Smooth muscle cell (in vitro differentiated cells): ENCODE measurements around the gene PLXNA2. TPM values are rescaled to one million over a fixed set of nuclear protein-coding genes. Genes with fewer than 3 reads are reported as not detected.
A peak's percentile ranks its signal among the peaks of the same experiment; 100 is the strongest.

ENCODE experiments used
- DNase-seq: peaks from one replicate; lab custom pipeline; 2025; ENCODE audit not compliant: unreplicated experiment; lab: John Stamatoyannopoulos, UW
- H2AFZ ChIP-seq: fragments of 200-600 bp; sonication (generic); 2 replicates; pipeline ENCODE4 v1.6.0; 2016; ENCODE audit warnings: antibody characterized with exemption, low read depth, mild to moderate bottlenecking
- H3F3A ChIP-seq: fragments of 200-600 bp; sonication (generic); 2 replicates; pipeline ENCODE4 v1.6.0; 2017; ENCODE audit warnings: antibody characterized with exemption, low read depth
- H3K27ac ChIP-seq: fragments of 200-600 bp; sonication (generic); 2 replicates; pipeline ENCODE4 v1.5.1; 2016; ENCODE audit warnings: low read depth, mild to moderate bottlenecking
- H3K27me3 ChIP-seq: fragments of 200-600 bp; sonication (generic); 2 replicates; pipeline ENCODE4 v1.6.1; 2016; ENCODE audit warnings: low read depth, mild to moderate bottlenecking
- H3K36me3 ChIP-seq: fragments of 200-600 bp; sonication (generic); 2 replicates; pipeline ENCODE4 v1.5.1; 2016; ENCODE audit warnings: low read depth
- H3K4me1 ChIP-seq: fragments of 200-600 bp; sonication (generic); 2 replicates; pipeline ENCODE4 v1.5.1; 2016; ENCODE audit warnings: low read depth
- H3K4me2 ChIP-seq: fragments of 200-600 bp; sonication (generic); 2 replicates; pipeline ENCODE4 v1.6.0; 2016; ENCODE audit warnings: mild to moderate bottlenecking
- H3K4me3 ChIP-seq: fragments of 200-600 bp; sonication (generic); 2 replicates; pipeline ENCODE4 v1.5.1; 2016; ENCODE audit warnings: mild to moderate bottlenecking
- H3K79me2 ChIP-seq: fragments of 200-600 bp; sonication (generic); 2 replicates; pipeline ENCODE4 v1.6.0; 2016; ENCODE audit warnings: low read depth, mild to moderate bottlenecking
- H3K9ac ChIP-seq: fragments of 200-600 bp; sonication (generic); 2 replicates; pipeline ENCODE4 v1.6.0; 2016; ENCODE audit warnings: low read depth
- H3K9me3 ChIP-seq: fragments of 200-600 bp; sonication (generic); replicated peaks from 2 replicates; pipeline ENCODE4 v1.5.1; 2016; ENCODE audit warnings: low read depth
- H4K20me1 ChIP-seq: fragments of 200-600 bp; sonication (generic); 2 replicates; pipeline ENCODE4 v1.6.0; 2016; ENCODE audit warnings: low read depth
- WGBS: methylation state at CpG from one replicate; pipeline ENCODE4 v1.1.7; 2016; ENCODE audit warnings: low lambda C conversion rate; 5-methylcytosine and 5-hydroxymethylcytosine counted together
- polyA plus RNA-seq: library from polyadenylated mRNA; unstranded; fragments of >200 nt; fragmentation: Nextera tagmentation; extraction: Ambion mirVana; gene quantifications from 2 replicates; pipeline ENCODE4 v1.2.1, GENCODE V29; 2016
- total RNA-seq: library from RNA; depleted of rRNA; stranded (reverse); fragments of >200 nt; gene quantifications from 2 replicates; pipeline ENCODE4 v1.2.3, GENCODE V29; 2014
- TF ChIP-seq, protein P1 (sequence below): fragments of 200-600 bp; sonication (generic); IDR thresholded peaks from 2 replicates; pipeline ENCODE4 v1.5.1; 2017; ENCODE audit warnings: borderline replicate concordance, mild to moderate bottlenecking, antibody characterized with exemption; ENCODE audit not compliant: insufficient read depth, poor library complexity, severe bottlenecking

PLXNA2 gene
- total and polyA plus RNA-seq, 2 experiments from 2014 or later, result 8.2 to 8.7 TPM

GRCh38 chr1:207996636-207997035 lies 247.5 kb downstream of the PLXNA2 start:
- no peaks in the 10 kb centered on the region for H3K79me2 ChIP-seq
- no peak overlapping the region for H3K4me2 ChIP-seq
- no peak for DNase-seq
- no peak overlapping the region for H3K9ac ChIP-seq
- TF ChIP-seq, protein P1, sequence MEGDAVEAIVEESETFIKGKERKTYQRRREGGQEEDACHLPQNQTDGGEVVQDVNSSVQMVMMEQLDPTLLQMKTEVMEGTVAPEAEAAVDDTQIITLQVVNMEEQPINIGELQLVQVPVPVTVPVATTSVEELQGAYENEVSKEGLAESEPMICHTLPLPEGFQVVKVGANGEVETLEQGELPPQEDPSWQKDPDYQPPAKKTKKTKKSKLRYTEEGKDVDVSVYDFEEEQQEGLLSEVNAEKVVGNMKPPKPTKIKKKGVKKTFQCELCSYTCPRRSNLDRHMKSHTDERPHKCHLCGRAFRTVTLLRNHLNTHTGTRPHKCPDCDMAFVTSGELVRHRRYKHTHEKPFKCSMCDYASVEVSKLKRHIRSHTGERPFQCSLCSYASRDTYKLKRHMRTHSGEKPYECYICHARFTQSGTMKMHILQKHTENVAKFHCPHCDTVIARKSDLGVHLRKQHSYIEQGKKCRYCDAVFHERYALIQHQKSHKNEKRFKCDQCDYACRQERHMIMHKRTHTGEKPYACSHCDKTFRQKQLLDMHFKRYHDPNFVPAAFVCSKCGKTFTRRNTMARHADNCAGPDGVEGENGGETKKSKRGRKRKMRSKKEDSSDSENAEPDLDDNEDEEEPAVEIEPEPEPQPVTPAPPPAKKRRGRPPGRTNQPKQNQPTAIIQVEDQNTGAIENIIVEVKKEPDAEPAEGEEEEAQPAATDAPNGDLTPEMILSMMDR, result no peak
- H3F3A ChIP-seq, result no peaks in the 10 kb centered on the region
- no peak overlapping the region for H3K4me3 ChIP-seq
- H3K9me3 ChIP-seq, result no peaks in the 10 kb centered on the region
- no peaks in the 10 kb centered on the region for H4K20me1 ChIP-seq
- no peak overlapping the region for H3K27ac ChIP-seq
- H3K36me3 ChIP-seq, result no peaks in the 10 kb centered on the region
- H3K27me3 ChIP-seq, result no peaks in the 10 kb centered on the region
- H2AFZ ChIP-seq, result no peak overlapping the region
- H3K4me1 ChIP-seq, result no peaks in the 10 kb centered on the region

- H3K4me2 ChIP-seq, result no peak overlapping the region
- H3K9ac ChIP-seq, result no peak overlapping the region
- no peaks in the 10 kb centered on the region for H3K4me1 ChIP-seq
- no peaks in the 10 kb centered on the region for H4K20me1 ChIP-seq
- no peaks in the 10 kb centered on the region for H3K27me3 ChIP-seq
- no peak overlapping the region for H2AFZ ChIP-seq
- H3K36me3 ChIP-seq, result no peaks in the 10 kb centered on the region
- WGBS, result 82% methylated on average over 4 of the region's 4 CpGs
- H3K27ac ChIP-seq, result no peak overlapping the region
- H3F3A ChIP-seq, result no peaks in the 10 kb centered on the region
- no peaks in the 10 kb centered on the region for H3K9me3 ChIP-seq
- TF ChIP-seq, protein P1, result no peak
- H3K79me2 ChIP-seq, result no peaks in the 10 kb centered on the region
- H3K4me3 ChIP-seq, result no peak overlapping the region
- DNase-seq, result no peak
These were observed 248.6 kb downstream of the PLXNA2 start for GRCh38 chr1:207995576-207995975.

DNA sequence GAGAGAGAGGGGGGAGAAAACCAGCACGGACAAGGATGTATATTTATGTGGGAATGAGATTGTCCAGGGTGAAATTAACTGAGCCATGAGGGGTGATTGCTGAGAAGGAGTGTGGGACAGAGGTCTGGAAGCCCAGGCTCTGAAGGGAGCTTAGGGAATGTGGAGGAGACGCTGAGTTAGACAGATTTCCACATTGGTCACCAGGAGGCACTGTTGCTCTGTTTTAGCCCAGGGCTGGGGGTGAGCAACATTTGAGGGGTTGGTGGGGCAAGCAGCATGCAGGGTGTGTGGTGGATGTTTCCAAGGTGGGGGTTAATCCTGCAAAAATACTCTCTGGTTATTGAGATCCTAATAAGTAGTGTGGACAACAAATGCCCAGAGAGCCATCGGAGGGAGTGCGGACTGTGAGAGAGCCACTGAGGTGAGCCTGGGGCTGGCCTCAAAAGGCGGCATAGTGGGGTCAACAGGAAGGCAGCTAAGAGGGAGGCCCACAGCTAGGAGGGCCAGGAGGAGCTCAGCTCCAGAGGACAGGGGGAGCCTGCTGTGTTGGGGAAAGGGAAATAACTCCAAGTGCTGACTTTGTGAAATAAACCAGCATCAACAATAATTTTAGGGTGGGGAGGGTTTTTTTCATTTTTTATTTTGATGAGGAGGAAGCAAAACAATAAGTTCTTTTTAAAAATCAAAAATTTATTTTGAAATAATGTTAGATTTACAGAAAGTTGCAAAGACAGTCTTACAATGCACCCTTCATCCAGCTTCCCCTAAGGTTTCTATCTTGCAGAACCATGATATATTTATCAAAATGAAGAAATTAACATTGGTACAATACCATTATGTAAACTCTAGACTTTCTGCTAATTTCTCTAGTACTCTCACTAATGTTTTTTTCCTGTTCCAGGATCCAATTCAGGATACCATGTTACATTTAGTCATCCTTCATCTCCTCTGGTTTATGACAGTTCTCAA lies 250.4 kb downstream of the PLXNA2 start:
- Histone ChIP-seq H3K4me1 (no peaks in the 10 kb centered on the region), H3K27ac (no peak overlapping the region), H3K9me3 (no peaks in the 10 kb centered on the region), H3K79me2 (no peaks in the 10 kb centered on the region), H3F3A (no peaks in the 10 kb centered on the region), H3K4me3 (no peak overlapping the region), H2AFZ (no peak overlapping the region), H3K9ac (no peak overlapping the region), H4K20me1 (no peaks in the 10 kb centered on the region), H3K36me3 (no peaks in the 10 kb centered on the region), H3K27me3 (no peaks in the 10 kb centered on the region), H3K4me2 (no peak overlapping the region)
- WGBS, result 71% methylated on average over 5 of the region's 5 CpGs
- DNase-seq, result no peak
- TF ChIP-seq, protein P1, result peak; percentile 24

DNA sequence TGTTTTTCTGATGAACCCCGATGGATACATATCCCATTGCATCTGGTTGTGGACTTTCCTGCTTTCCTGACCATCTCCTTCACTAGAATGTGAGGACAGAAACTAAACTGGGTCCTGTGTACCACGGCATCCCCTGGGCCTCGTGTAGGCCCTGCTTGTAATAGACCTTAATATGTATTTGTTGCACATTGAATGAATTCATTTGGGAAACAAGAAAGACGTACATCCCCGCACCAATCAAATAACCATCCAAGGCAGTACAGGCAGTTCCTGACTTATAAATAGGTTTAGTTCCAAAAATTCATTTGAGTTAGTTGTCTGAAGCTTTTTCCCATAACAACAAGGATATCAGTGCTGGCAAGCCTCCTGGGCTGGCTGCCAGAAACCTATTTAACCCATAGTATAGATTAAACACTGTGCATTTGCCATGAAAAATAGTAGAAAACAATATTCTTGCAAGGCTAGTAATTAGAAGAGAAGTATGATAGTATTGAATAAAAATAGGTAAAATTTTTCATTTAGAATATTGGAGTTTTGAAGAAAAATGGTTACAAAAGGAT lies 251.4 kb downstream of the PLXNA2 start:
- Histone ChIP-seq H3K9me3 (no peaks in the 10 kb centered on the region), H3K27ac (no peak overlapping the region), H3K4me2 (no peak overlapping the region), H3K27me3 (no peaks in the 10 kb centered on the region), H3K4me3 (no peak overlapping the region), H2AFZ (no peak overlapping the region), H3K4me1 (no peaks in the 10 kb centered on the region), H3K36me3 (no peaks in the 10 kb centered on the region), H3F3A (no peaks in the 10 kb centered on the region), H4K20me1 (no peaks in the 10 kb centered on the region), H3K79me2 (no peaks in the 10 kb centered on the region), H3K9ac (no peak overlapping the region)
- DNase-seq, result no peak
- 90% methylated on average over 5 of the region's 5 CpGs for WGBS
- TF ChIP-seq, protein P1, result no peak
